ENCODE measurements around the gene CFAP221. TPM values are rescaled to one million over a fixed set of nuclear protein-coding genes. Genes with fewer than 3 reads are reported as not detected.

CFAP221 gene
- total RNA-seq, 2 experiments from 2014 or later, result not detected

- ChIA-PET CTCF (ENCODE audit: unreplicated experiment) (no interaction called here), POLR2A (interaction anchor here (1.0 kb wide), 1 partner anchor 12 kb away, joined by 4 read pairs; the partner anchor contains the start of gene TMEM177)
- no peaks in the 10 kb centered on the region for H3K9me2 ChIP-seq (ENCODE audit: insufficient read depth, low read length)
- no peak overlapping the region for H3K27ac ChIP-seq (ENCODE audit: low read depth, low read length, poor library complexity, severe bottlenecking)
- no peak overlapping the region for H3K4me2 ChIP-seq (ENCODE audit: low read length)
- TF ChIP-seq EZH2phosphoT487 (IDR thresholded peaks at IDR 0.05; ENCODE audit: borderline replicate concordance, low read depth, low read length), result no peak
- TF ChIP-seq, protein P1, sequence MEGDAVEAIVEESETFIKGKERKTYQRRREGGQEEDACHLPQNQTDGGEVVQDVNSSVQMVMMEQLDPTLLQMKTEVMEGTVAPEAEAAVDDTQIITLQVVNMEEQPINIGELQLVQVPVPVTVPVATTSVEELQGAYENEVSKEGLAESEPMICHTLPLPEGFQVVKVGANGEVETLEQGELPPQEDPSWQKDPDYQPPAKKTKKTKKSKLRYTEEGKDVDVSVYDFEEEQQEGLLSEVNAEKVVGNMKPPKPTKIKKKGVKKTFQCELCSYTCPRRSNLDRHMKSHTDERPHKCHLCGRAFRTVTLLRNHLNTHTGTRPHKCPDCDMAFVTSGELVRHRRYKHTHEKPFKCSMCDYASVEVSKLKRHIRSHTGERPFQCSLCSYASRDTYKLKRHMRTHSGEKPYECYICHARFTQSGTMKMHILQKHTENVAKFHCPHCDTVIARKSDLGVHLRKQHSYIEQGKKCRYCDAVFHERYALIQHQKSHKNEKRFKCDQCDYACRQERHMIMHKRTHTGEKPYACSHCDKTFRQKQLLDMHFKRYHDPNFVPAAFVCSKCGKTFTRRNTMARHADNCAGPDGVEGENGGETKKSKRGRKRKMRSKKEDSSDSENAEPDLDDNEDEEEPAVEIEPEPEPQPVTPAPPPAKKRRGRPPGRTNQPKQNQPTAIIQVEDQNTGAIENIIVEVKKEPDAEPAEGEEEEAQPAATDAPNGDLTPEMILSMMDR (conservative IDR thresholded peaks at IDR 0.05; ENCODE audit: low read length), result no peak
- H3K9me3 ChIP-seq (ENCODE audit: low read length), result no peaks in the 10 kb centered on the region
- intact Hi-C loops (cut with micrococcal nuclease; ENCODE audit: unreplicated experiment), result no loop called here
- no peak for DNase-seq (ENCODE audit: low spot score)
- H3K4me1 ChIP-seq (ENCODE audit: insufficient read depth, low read length, poor library complexity, severe bottlenecking), result peaks cover 15% of the 10 kb centered on the region
- BruUV-seq (replicated peaks), result no TSS peak
- no peaks in the 10 kb centered on the region for H3K79me2 ChIP-seq (ENCODE audit: insufficient read depth, low read depth, low read length)
- no peak overlapping the region for H2AFZ ChIP-seq (ENCODE audit: low read length)
- H4K20me1 ChIP-seq (ENCODE audit: insufficient read depth, low read length), result no peaks in the 10 kb centered on the region
- H3K36me3 ChIP-seq (ENCODE audit: insufficient read depth, low read length), result peaks cover 6% of the 10 kb centered on the region; the same call in 1 of the 2 replicates
- H3K4me3 ChIP-seq (ENCODE audit: low read depth, low read length, poor library complexity, severe bottlenecking), result no peak overlapping the region
These were observed 146.9 kb downstream of the CFAP221 start for GRCh38 chr2:119691189-119691588.

GRCh38 chr2:119691651-119692245 is 147.5 kb downstream of the CFAP221 start:
- Histone ChIP-seq H3K27ac (ENCODE audit: low read depth, low read length, poor library complexity, severe bottlenecking) (no peak overlapping the region), H3K9me2 (ENCODE audit: insufficient read depth, low read length) (no peaks in the 10 kb centered on the region), H3K9me3 (ENCODE audit: low read length) (no peaks in the 10 kb centered on the region), H3K4me2 (ENCODE audit: low read length) (no peak overlapping the region), H3K4me3 (ENCODE audit: low read depth, low read length, poor library complexity, severe bottlenecking) (no peak overlapping the region), H3K4me1 (ENCODE audit: insufficient read depth, low read length, poor library complexity, severe bottlenecking) (peaks cover 20% of the 10 kb centered on the region), H3K36me3 (ENCODE audit: insufficient read depth, low read length) (peaks cover 2% of the 10 kb centered on the region; the same call in 1 of the 2 replicates), H2AFZ (ENCODE audit: low read length) (no peak overlapping the region), H4K20me1 (ENCODE audit: insufficient read depth, low read length) (no peaks in the 10 kb centered on the region), H3K79me2 (ENCODE audit: insufficient read depth, low read depth, low read length) (no peaks in the 10 kb centered on the region)
- no peak for TF ChIP-seq EZH2phosphoT487 (IDR thresholded peaks at IDR 0.05; ENCODE audit: borderline replicate concordance, low read depth, low read length)
- TF ChIP-seq, protein P1 (conservative IDR thresholded peaks at IDR 0.05; ENCODE audit: low read length), result no peak
- BruUV-seq (replicated peaks), result no TSS peak
- ChIA-PET CTCF (ENCODE audit: unreplicated experiment) (no interaction called here), POLR2A (interaction anchor here (0.6 to 1.1 kb wide), 3 partner anchors 13 to 66 kb away, joined by 3 to 4 read pairs (median 4); partner anchors contain the start of gene TMEM177)
- intact Hi-C loops (cut with micrococcal nuclease; ENCODE audit: unreplicated experiment), result no loop called here
- no peak for DNase-seq (ENCODE audit: low spot score)

DNA sequence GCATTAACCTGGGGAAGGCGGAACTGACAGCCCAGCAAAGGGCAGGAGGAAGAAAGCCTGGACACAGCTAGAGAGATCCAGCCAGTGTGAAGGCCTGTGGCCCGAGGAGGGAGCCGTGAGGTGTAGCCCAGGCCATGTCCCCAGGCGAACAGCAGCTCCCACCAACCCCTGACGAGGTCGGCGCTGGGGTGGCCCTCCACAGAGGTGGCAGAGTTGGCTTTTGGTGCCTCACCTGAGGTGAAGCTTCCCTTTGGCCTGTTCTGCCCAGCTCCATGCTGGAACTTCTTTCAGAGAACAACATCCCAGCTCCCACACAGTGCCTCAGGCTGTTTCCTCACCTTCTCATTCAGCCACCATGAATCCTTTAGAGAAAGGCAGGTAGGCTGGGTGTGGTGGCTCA is 148.1 kb downstream of the CFAP221 start:
- no peaks in the 10 kb centered on the region for H4K20me1 ChIP-seq (ENCODE audit: insufficient read depth, low read length)
- ChIA-PET POLR2A (interaction anchor here (0.6 to 1.1 kb wide), 2 partner anchors 14 to 66 kb away, joined by 3 to 4 read pairs; partner anchors contain the start of gene TMEM177), CTCF (ENCODE audit: unreplicated experiment) (no interaction called here)
- no peaks in the 10 kb centered on the region for H3K36me3 ChIP-seq (ENCODE audit: insufficient read depth, low read length)
- no peak overlapping the region for H3K4me2 ChIP-seq (ENCODE audit: low read length)
- BruUV-seq (replicated peaks), result no TSS peak
- H3K79me2 ChIP-seq (ENCODE audit: insufficient read depth, low read depth, low read length), result no peaks in the 10 kb centered on the region
- H2AFZ ChIP-seq (ENCODE audit: low read length), result no peak overlapping the region
- H3K4me3 ChIP-seq (ENCODE audit: low read depth, low read length, poor library complexity, severe bottlenecking), result no peak overlapping the region
- peaks cover 26% of the 10 kb centered on the region for H3K4me1 ChIP-seq (ENCODE audit: insufficient read depth, low read length, poor library complexity, severe bottlenecking)
- no peak overlapping the region for H3K27ac ChIP-seq (ENCODE audit: low read depth, low read length, poor library complexity, severe bottlenecking)
- no peak for DNase-seq (ENCODE audit: low spot score)
- TF ChIP-seq EZH2phosphoT487 (IDR thresholded peaks at IDR 0.05; ENCODE audit: borderline replicate concordance, low read depth, low read length), result no peak
- TF ChIP-seq, protein P1 (conservative IDR thresholded peaks at IDR 0.05; ENCODE audit: low read length), result no peak
- no peaks in the 10 kb centered on the region for H3K9me2 ChIP-seq (ENCODE audit: insufficient read depth, low read length)
- intact Hi-C loops (cut with micrococcal nuclease; ENCODE audit: unreplicated experiment), result no loop called here
- no peaks in the 10 kb centered on the region for H3K9me3 ChIP-seq (ENCODE audit: low read length)
